HCT116 (cell line): ENCODE results near the gene ESPN. TPM values are rescaled to one million over a fixed set of nuclear protein-coding genes. Genes with fewer than 3 reads are reported as not detected.

ENCODE experiments used
- ATAC-seq: fragments of 200-7000 bp; cut with Tn5 transposase; 2 replicates; pipeline ENCODE4 v1.9.1; 2020; ENCODE audit warnings: mild to moderate bottlenecking, moderate library complexity
- BruUV-seq: library from RNA; stranded (reverse); fragments of 400-500 nt; replicated peaks from 2 replicates; lab custom pipeline; 2021; lab: Mats Ljungman, UMichigan
- CTCF ChIA-PET: fragments of 300-600 bp; sonication (Branson Sonifier 250); formaldehyde crosslinking; loops from one replicate; lab custom pipeline; 2021; ENCODE audit warnings: antibody characterized with exemption; lab: Charles Lee
- POLR2A ChIA-PET: fragments of 300-600, 350-600 bp; sonication (Branson Sonifier 250); formaldehyde crosslinking; loops from one replicate; lab custom pipeline; 2021; ENCODE audit warnings: antibody characterized with exemption; lab: Charles Lee
- RAD21 ChIA-PET, 2 experiments: fragments of 300-600 bp; sonication (Branson Sonifier 250); formaldehyde crosslinking; loops; one replicate each; lab custom pipeline; 2023; ENCODE audit warnings: low total read pairs in 2 of 2; ENCODE audit not compliant: uncharacterized antibody in 2 of 2, unreplicated experiment in 2 of 2, low non-redundant PET in 1 of 2; lab: Charles Lee
- DNase-seq: peaks from one replicate; pipeline ENCODE4 v3.0.0-alpha.2; 2010; ENCODE audit warnings: low read depth, low spot score
- H2AFZ ChIP-seq: fragments of 200-600 bp; shearing (Covaris generic), sonication (generic); 2 replicates; pipeline ENCODE4 v1.6.1; 2017; ENCODE audit warnings: low read depth, mixed run types, mixed read lengths, antibody characterized with exemption, low read length; ENCODE audit not compliant: poor library complexity, severe bottlenecking
- H3K27ac ChIP-seq: 2 replicates; pipeline ENCODE4 v1.5.1; 2012; ENCODE audit warnings: low read depth, low read length
- H3K27me3 ChIP-seq: fragments of 200-600 bp; sonication (generic); 2 replicates; pipeline ENCODE4 v1.6.1; 2016; ENCODE audit warnings: mixed run types, low read length, mixed read lengths; ENCODE audit not compliant: insufficient read depth
- H3K36me3 ChIP-seq, 2 experiments: fragments of 200-500 bp in 1 of 2; fragments of 200-600 bp in 1 of 2; sonication (Bioruptor generic) in 1 of 2; sonication (generic) in 1 of 2; 2 replicates each; pipeline versions ENCODE4 v1.5.1 to v1.6.1; 2014 to 2016; ENCODE audit warnings: low read length in 2 of 2, inconsistent platforms in 1 of 2, mixed read lengths in 1 of 2, mixed run types in 1 of 2; ENCODE audit not compliant: insufficient read depth in 2 of 2, control insufficient read depth in 1 of 2
- H3K4me1 ChIP-seq, 2 experiments: fragments of 200-600 bp in 1 of 2; sonication (generic) in 1 of 2; 2 replicates each; pipeline versions ENCODE4 v1.5.1 to v1.6.1; 2012 to 2017; ENCODE audit warnings: low read length in 2 of 2, inconsistent platforms in 1 of 2, mild to moderate bottlenecking in 1 of 2, mixed read lengths in 1 of 2, mixed run types in 1 of 2, moderate library complexity in 1 of 2; ENCODE audit not compliant: insufficient read depth in 2 of 2, control insufficient read depth in 1 of 2
- H3K4me2 ChIP-seq: fragments of 200-600 bp; sonication (generic); 2 replicates; pipeline ENCODE4 v1.6.1; 2017; ENCODE audit warnings: mixed run types, low read length, mixed read lengths
- H3K4me3 ChIP-seq, 2 experiments: fragments of 200-600 bp in 1 of 2; sonication (generic) in 1 of 2; replicated peaks in 1 of 2; 2 replicates each; pipeline ENCODE4 v1.5.1; 2011 to 2016; ENCODE audit warnings: low read length in 2 of 2, control low read depth in 1 of 2, low read depth in 1 of 2, mild to moderate bottlenecking in 1 of 2, mixed read lengths in 1 of 2, mixed run types in 1 of 2
- H3K79me2 ChIP-seq: fragments of 200-600 bp; sonication (generic); 2 replicates; pipeline ENCODE4 v1.6.1; 2017; ENCODE audit warnings: mild to moderate bottlenecking, mixed run types, low read length, moderate library complexity, mixed read lengths; ENCODE audit not compliant: insufficient read depth
- H3K9ac ChIP-seq: fragments of 200-600 bp; sonication (generic); 2 replicates; pipeline ENCODE4 v1.6.1; 2016; ENCODE audit warnings: low read length, mixed read lengths
- H3K9me2 ChIP-seq: fragments of 200-600 bp; sonication (generic), shearing (Covaris generic); 2 replicates; pipeline ENCODE4 v1.6.1; 2017; ENCODE audit warnings: mixed run types, mild to moderate bottlenecking, moderate library complexity; ENCODE audit not compliant: insufficient read depth
- H3K9me3 ChIP-seq, 2 experiments: fragments of 200-500 bp in 1 of 2; fragments of 200-600 bp in 1 of 2; sonication (Bioruptor generic) in 1 of 2; sonication (generic) in 1 of 2; 2 replicates each; pipeline ENCODE4 v1.6.1; 2014 to 2017; ENCODE audit warnings: low read length in 2 of 2, mixed read lengths in 2 of 2, inconsistent platforms in 1 of 2, low read depth in 1 of 2, mild to moderate bottlenecking in 1 of 2, mixed run types in 1 of 2, moderate library complexity in 1 of 2; ENCODE audit not compliant: control insufficient read depth in 1 of 2, insufficient read depth in 1 of 2
- H4K20me1 ChIP-seq: fragments of 200-600 bp; sonication (generic), shearing (Covaris generic); 2 replicates; pipeline ENCODE4 v1.6.1; 2017; ENCODE audit warnings: mixed run types, mild to moderate bottlenecking, moderate library complexity; ENCODE audit not compliant: insufficient read depth
- CBX3 ChIP-seq: IDR thresholded peaks from 2 replicates; pipeline ENCODE4 v1.6.1; 2012; ENCODE audit warnings: low read depth
- CEBPB ChIP-seq: IDR thresholded peaks from 2 replicates; pipeline ENCODE4 v1.6.1; 2012; ENCODE audit warnings: low read depth
- EGR1 ChIP-seq: IDR thresholded peaks from 2 replicates; pipeline ENCODE4 v1.6.1; 2012; ENCODE audit warnings: low read depth
- ELF1 ChIP-seq: IDR thresholded peaks from 2 replicates; pipeline ENCODE4 v1.6.1; 2012; ENCODE audit warnings: low read depth, borderline replicate concordance
- EZH2 ChIP-seq: fragments of 200-600 bp; sonication (generic); IDR thresholded peaks from 2 replicates; pipeline ENCODE4 v1.6.1; 2017; ENCODE audit warnings: antibody characterized with exemption, mixed run types
- JUND ChIP-seq: IDR thresholded peaks from 2 replicates; pipeline ENCODE4 v1.6.1; 2012
- MAX ChIP-seq: IDR thresholded peaks from 2 replicates; pipeline ENCODE4 v1.6.1; 2012
- POLR2A ChIP-seq: IDR thresholded peaks from 2 replicates; pipeline ENCODE4 v1.7.0; 2011; ENCODE audit warnings: borderline replicate concordance; ENCODE audit not compliant: insufficient read depth, insufficient read length; ENCODE audit errors: extremely low read depth
- POLR2AphosphoS5 ChIP-seq: IDR thresholded peaks from 2 replicates; pipeline ENCODE4 v1.6.1; 2011; ENCODE audit warnings: mild to moderate bottlenecking, low read depth, low read length, moderate library complexity
- RAD21 ChIP-seq: IDR thresholded peaks from 2 replicates; pipeline ENCODE4 v1.6.1; 2012; ENCODE audit warnings: low read depth, mild to moderate bottlenecking
- REST ChIP-seq: IDR thresholded peaks from 2 replicates; pipeline ENCODE4 v1.6.1; 2012; ENCODE audit warnings: low read depth
- SP1 ChIP-seq: IDR thresholded peaks from 2 replicates; pipeline ENCODE4 v1.6.1; 2012; ENCODE audit warnings: low read depth
- ZNF274 ChIP-seq: fragments of 200-500 bp; sonication (Bioruptor generic); IDR thresholded peaks from 2 replicates; pipeline ENCODE4 v1.6.1; 2014; ENCODE audit warnings: mild to moderate bottlenecking, low read depth, low read length, inconsistent platforms
- intact Hi-C: fragments of 100-400 bp; cut with micrococcal nuclease; formaldehyde crosslinking; loops from 2 replicates; pipeline ENCODE4 v1.10.0; 2022
- total RNA-seq: library from RNA; stranded (reverse); gene quantifications from one replicate; pipeline ENCODE4 v1.2.1, GENCODE V29; 2021; ENCODE audit not compliant: unreplicated experiment
- TF ChIP-seq, protein P1 (sequence below): IDR thresholded peaks from 2 replicates; pipeline ENCODE4 v1.6.1; 2011; ENCODE audit warnings: mild to moderate bottlenecking, low read length, moderate library complexity; ENCODE audit not compliant: insufficient replicate concordance; ENCODE audit errors: extremely low read depth
- TF ChIP-seq, protein P2 (sequence below): IDR thresholded peaks from 2 replicates; pipeline ENCODE4 v1.6.1; 2012
- TF ChIP-seq, protein P3 (sequence below), 3 experiments: fragments of 200-600 bp in 1 of 3; sonication (generic) in 1 of 3; IDR thresholded peaks in 2 of 3; conservative IDR thresholded peaks in 1 of 3; 2 replicates each; pipeline ENCODE4 v1.5.1; 2012 to 2017; ENCODE audit warnings: low read depth in 2 of 3, low read length in 2 of 3, antibody characterized with exemption in 1 of 3, borderline replicate concordance in 1 of 3, control low read depth in 1 of 3, mild to moderate bottlenecking in 1 of 3, mixed read lengths in 1 of 3, mixed run types in 1 of 3, moderate library complexity in 1 of 3; ENCODE audit not compliant: insufficient read depth in 1 of 3

The ESPN gene
- total RNA-seq, 1 experiment from 2014 or later: 114 TPM

- no peak overlapping the region for H3K4me2 ChIP-seq
- no peak for DNase-seq
- H3K27me3 ChIP-seq: no peaks in the 10 kb centered on the region
- H3K27ac ChIP-seq: no peak overlapping the region
- ATAC-seq: no peak
- no peaks in the 10 kb centered on the region for H3K9me2 ChIP-seq
- no peak overlapping the region for H2AFZ ChIP-seq
- intact Hi-C loops: no loop called here
- H3K79me2 ChIP-seq: no peaks in the 10 kb centered on the region
- no peaks in the 10 kb centered on the region for H3K9me3 ChIP-seq
- RAD21 ChIA-PET: no interaction called here
- H3K4me1 ChIP-seq: peaks cover 1 to 13% of the 10 kb centered on the region in 2 experiments
- H3K9ac ChIP-seq: no peak overlapping the region
- CTCF ChIA-PET: interaction anchor here (1.4 to 1.5 kb wide), 2 partner anchors 36 to 51 kb away, joined by 3 to 4 read pairs; no protein-coding TSS in a partner anchor
- TF ChIP-seq, protein P1, sequence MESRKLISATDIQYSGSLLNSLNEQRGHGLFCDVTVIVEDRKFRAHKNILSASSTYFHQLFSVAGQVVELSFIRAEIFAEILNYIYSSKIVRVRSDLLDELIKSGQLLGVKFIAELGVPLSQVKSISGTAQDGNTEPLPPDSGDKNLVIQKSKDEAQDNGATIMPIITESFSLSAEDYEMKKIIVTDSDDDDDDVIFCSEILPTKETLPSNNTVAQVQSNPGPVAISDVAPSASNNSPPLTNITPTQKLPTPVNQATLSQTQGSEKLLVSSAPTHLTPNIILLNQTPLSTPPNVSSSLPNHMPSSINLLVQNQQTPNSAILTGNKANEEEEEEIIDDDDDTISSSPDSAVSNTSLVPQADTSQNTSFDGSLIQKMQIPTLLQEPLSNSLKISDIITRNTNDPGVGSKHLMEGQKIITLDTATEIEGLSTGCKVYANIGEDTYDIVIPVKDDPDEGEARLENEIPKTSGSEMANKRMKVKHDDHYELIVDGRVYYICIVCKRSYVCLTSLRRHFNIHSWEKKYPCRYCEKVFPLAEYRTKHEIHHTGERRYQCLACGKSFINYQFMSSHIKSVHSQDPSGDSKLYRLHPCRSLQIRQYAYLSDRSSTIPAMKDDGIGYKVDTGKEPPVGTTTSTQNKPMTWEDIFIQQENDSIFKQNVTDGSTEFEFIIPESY: no peak
- TF ChIP-seq ELF1 (no peak), CEBPB (no peak), ZNF274 (no peak), MAX (no peak), RAD21 (no peak), POLR2A (no peak), EZH2 (no peak), POLR2AphosphoS5 (no peak), SP1 (no peak), EGR1 (no peak), REST (no peak), JUND (no peak), CBX3 (no peak)
- TF ChIP-seq, protein P2, sequence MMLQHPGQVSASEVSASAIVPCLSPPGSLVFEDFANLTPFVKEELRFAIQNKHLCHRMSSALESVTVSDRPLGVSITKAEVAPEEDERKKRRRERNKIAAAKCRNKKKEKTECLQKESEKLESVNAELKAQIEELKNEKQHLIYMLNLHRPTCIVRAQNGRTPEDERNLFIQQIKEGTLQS: no peak
- TF ChIP-seq, protein P3, sequence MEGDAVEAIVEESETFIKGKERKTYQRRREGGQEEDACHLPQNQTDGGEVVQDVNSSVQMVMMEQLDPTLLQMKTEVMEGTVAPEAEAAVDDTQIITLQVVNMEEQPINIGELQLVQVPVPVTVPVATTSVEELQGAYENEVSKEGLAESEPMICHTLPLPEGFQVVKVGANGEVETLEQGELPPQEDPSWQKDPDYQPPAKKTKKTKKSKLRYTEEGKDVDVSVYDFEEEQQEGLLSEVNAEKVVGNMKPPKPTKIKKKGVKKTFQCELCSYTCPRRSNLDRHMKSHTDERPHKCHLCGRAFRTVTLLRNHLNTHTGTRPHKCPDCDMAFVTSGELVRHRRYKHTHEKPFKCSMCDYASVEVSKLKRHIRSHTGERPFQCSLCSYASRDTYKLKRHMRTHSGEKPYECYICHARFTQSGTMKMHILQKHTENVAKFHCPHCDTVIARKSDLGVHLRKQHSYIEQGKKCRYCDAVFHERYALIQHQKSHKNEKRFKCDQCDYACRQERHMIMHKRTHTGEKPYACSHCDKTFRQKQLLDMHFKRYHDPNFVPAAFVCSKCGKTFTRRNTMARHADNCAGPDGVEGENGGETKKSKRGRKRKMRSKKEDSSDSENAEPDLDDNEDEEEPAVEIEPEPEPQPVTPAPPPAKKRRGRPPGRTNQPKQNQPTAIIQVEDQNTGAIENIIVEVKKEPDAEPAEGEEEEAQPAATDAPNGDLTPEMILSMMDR (IDR thresholded peaks at IDR 0.05 in 2 of 3, conservative IDR thresholded peaks at IDR 0.05 in 1 of 3; ENCODE audit: borderline replicate concordance in 1 of 3, insufficient read depth in 1 of 3, low read depth in 2 of 3, low read length in 2 of 3): no peak
- H3K36me3 ChIP-seq: no peaks in the 10 kb centered on the region
- H4K20me1 ChIP-seq: no peaks in the 10 kb centered on the region
- no peak overlapping the region for H3K4me3 ChIP-seq
- no TSS peak for BruUV-seq
- POLR2A ChIA-PET: no interaction called here
Observed at GRCh38 chr1:6399294-6399693, 25.3 kb upstream of the ESPN start.
